Umbilical cord (tissue), 2 donors: ENCODE data around the gene NEURL1. TPM values are rescaled to one million over a fixed set of nuclear protein-coding genes. Genes with fewer than 3 reads are reported as not detected.
"Not testable (repeated sequence)": the region's sequence is repeated elsewhere in the genome, so short reads cannot be mapped to it uniquely, and the experiment has no call there.

ENCODE experiments used
- DNase-seq: peaks from one replicate; pipeline ENCODE4 v3.0.0-alpha.2; 2015; ENCODE audit warnings: low spot score
- total RNA-seq: library from RNA; depleted of rRNA; stranded (reverse); fragments of >200 nt; gene quantifications from one replicate; pipeline ENCODE4 v1.2.3, GENCODE V29; 2014; ENCODE audit warnings: low replicate concordance; ENCODE audit not compliant: insufficient read depth

Gene NEURL1
- total RNA-seq, 1 donor from 2014 or later, result 0.24 TPM

- DNase-seq, result no peak
Observed at GRCh38 chr10:103620891-103621782, 127.6 kb downstream of the NEURL1 start.

GRCh38 chr10:103621783-103622125 lies 128.2 kb downstream of the NEURL1 start:
- DNase-seq, result no peak

- no peak for DNase-seq
Observed at GRCh38 chr10:103622286-103622685, 128.8 kb downstream of the NEURL1 start.

- no peak for DNase-seq
Observed at GRCh38 chr10:103622935-103623574, 129.6 kb downstream of the NEURL1 start.

- no peak for DNase-seq
Observed at GRCh38 chr10:103626178-103626577, 132.7 kb downstream of the NEURL1 start.

GRCh38 chr10:103627111-103627892 lies 133.8 kb downstream of the NEURL1 start:
- no peak for DNase-seq

GRCh38 chr10:103627893-103628292 lies 134.4 kb downstream of the NEURL1 start:
- DNase-seq, result no peak

- DNase-seq, result no peak
Observed at GRCh38 chr10:103629581-103629980, 136.1 kb downstream of the NEURL1 start.

- no peak for DNase-seq
Observed at GRCh38 chr10:103630156-103630555, 136.7 kb downstream of the NEURL1 start.

- DNase-seq, result no peak
Observed at GRCh38 chr10:103632247-103632642, 138.7 kb downstream of the NEURL1 start.

GRCh38 chr10:103632871-103633270 lies 139.4 kb downstream of the NEURL1 start:
- not testable (repeated sequence) for DNase-seq

- no peak for DNase-seq
Observed at GRCh38 chr10:103633846-103634245, 140.3 kb downstream of the NEURL1 start.

- DNase-seq, result no peak
Observed at GRCh38 chr10:103635580-103635979, 142.1 kb downstream of the NEURL1 start.

- DNase-seq, result no peak
Observed at GRCh38 chr10:103636492-103636891, 143.0 kb downstream of the NEURL1 start.

GRCh38 chr10:103637011-103637410 lies 143.5 kb downstream of the NEURL1 start:
- DNase-seq, result peak; percentile 69

GRCh38 chr10:103637927-103638557 lies 144.5 kb downstream of the NEURL1 start:
- peak; percentile 73 for DNase-seq

GRCh38 chr10:103638948-103639347 lies 145.4 kb downstream of the NEURL1 start:
- DNase-seq, result no peak

- peak; percentile 36 for DNase-seq
Observed at GRCh38 chr10:103640436-103641181, 147.1 kb downstream of the NEURL1 start.

- DNase-seq, result no peak
Observed at GRCh38 chr10:103641326-103641725, 147.8 kb downstream of the NEURL1 start.
